Lung (tissue), 12 donors: ENCODE results near the gene MAP3K10. TPM values are rescaled to one million over a fixed set of nuclear protein-coding genes. Genes with fewer than 3 reads are reported as not detected.

Experiments
- ATAC-seq: fragments of 200-7000 bp; cut with Tn5 transposase; one replicate; pipeline ENCODE4 v1.9.1; 2020; ENCODE audit warnings: moderate number of reproducible peaks; ENCODE audit not compliant: insufficient read depth, low FRiP score
- DNase-seq, 3 donors: peaks; one replicate each; pipeline ENCODE4 v3.0.0-alpha.2; 2013 to 2017
- H3K27ac ChIP-seq, 2 donors: one replicate each; pipeline ENCODE4 v1.5.1; 2013; ENCODE audit warnings: mild to moderate bottlenecking in 2 of 2, moderate library complexity in 2 of 2, control low read depth in 1 of 2, inconsistent platforms in 1 of 2, low read depth in 1 of 2, low read length in 1 of 2
- H3K27me3 ChIP-seq, 3 donors: one replicate each; pipeline ENCODE4 v1.5.1; 2013; ENCODE audit warnings: low read length in 2 of 3; ENCODE audit not compliant: control insufficient read depth in 3 of 3, insufficient read depth in 3 of 3
- H3K36me3 ChIP-seq, 4 donors: one replicate each; pipeline ENCODE4 v1.5.1; 2013; ENCODE audit warnings: low read length in 4 of 4, mild to moderate bottlenecking in 1 of 4, moderate library complexity in 1 of 4; ENCODE audit not compliant: control insufficient read depth in 4 of 4, insufficient read depth in 4 of 4
- H3K4me1 ChIP-seq, 5 donors: one replicate each; pipeline ENCODE4 v1.5.1; 2013; ENCODE audit warnings: low read length in 5 of 5, mild to moderate bottlenecking in 2 of 5, moderate library complexity in 1 of 5; ENCODE audit not compliant: control insufficient read depth in 5 of 5, insufficient read depth in 5 of 5
- H3K4me3 ChIP-seq: one replicate; pipeline ENCODE4 v1.5.1; 2013; ENCODE audit warnings: mild to moderate bottlenecking, control low read depth, moderate library complexity
- H3K9ac ChIP-seq, 2 donors: one replicate each; pipeline ENCODE4 v1.5.1; 2013; ENCODE audit warnings: low read length in 2 of 2, control low read depth in 1 of 2; ENCODE audit not compliant: insufficient read depth in 1 of 2
- H3K9me3 ChIP-seq, 4 donors: one replicate each; pipeline ENCODE4 v1.5.1; 2013; ENCODE audit warnings: low read length in 3 of 4, mild to moderate bottlenecking in 1 of 4, moderate library complexity in 1 of 4; ENCODE audit not compliant: control insufficient read depth in 4 of 4, insufficient read depth in 3 of 4
- CTCF ChIP-seq: IDR thresholded peaks from 2 replicates; pipeline ENCODE4 v1.5.1; 2012; ENCODE audit warnings: mild to moderate bottlenecking; ENCODE audit errors: control extremely low read depth, extremely low read depth
- WGBS, 2 donors: extraction: QIAGEN DNeasy Blood & Tissue Kit; methylation state at CpG; one replicate each; pipeline ENCODE4 v1.1.7; 2013; 5-methylcytosine and 5-hydroxymethylcytosine counted together
- polyA plus RNA-seq, 2 donors: library from polyadenylated mRNA; stranded (reverse); fragments of 200-250 nt; gene quantifications; one replicate each; pipeline ENCODE4 v1.2.1, GENCODE V29; 2013
- total RNA-seq, 2 donors: library from RNA; depleted of rRNA in 1 of 2; stranded (reverse); fragments of >200 nt in 1 of 2; gene quantifications; one replicate each; pipeline ENCODE4 v1.2.1, GENCODE V29; 2014 to 2021
- donor health status: control.
- donor health status: control.
- donor health status: Bipolar disorder and iron deficiency.
- donor health status: healthy.
- donor health status: DM: yes; HTN: yes; CAD: no.

MAP3K10 gene
- total and polyA plus RNA-seq, 4 donors = 4.4 to 18.0 (median 11.3) TPM

GRCh38 chr19:40247735-40248262 lies 56.6 kb downstream of the MAP3K10 start:
- no peak for ATAC-seq
- no peak overlapping the region for H3K9ac ChIP-seq
- WGBS, 2 donors = 83 to 88% methylated on average over 12 of the region's 12 CpGs
- TF ChIP-seq CTCF = no peak
- H3K9me3 ChIP-seq = no peaks in the 10 kb centered on the region
- H3K36me3 ChIP-seq = peaks cover 0 to 13% (median 6%) of the 10 kb centered on the region in 4 donors
- H3K27ac ChIP-seq = no peak overlapping the region
- DNase-seq = no peak
- peaks cover 0 to 12% (median 0%) of the 10 kb centered on the region in 5 donors for H3K4me1 ChIP-seq
- H3K4me3 ChIP-seq = no peak overlapping the region
- no peaks in the 10 kb centered on the region for H3K27me3 ChIP-seq

GRCh38 chr19:40249201-40249600 lies 58.0 kb downstream of the MAP3K10 start:
- peaks cover 0 to 9% (median 0%) of the 10 kb centered on the region in 5 donors for H3K4me1 ChIP-seq
- DNase-seq (no peak), ATAC-seq (no peak)
- 73 to 82% methylated on average over 10 of the region's 10 CpGs for WGBS, 2 donors
- no peak for TF ChIP-seq CTCF
- H3K4me3 ChIP-seq = no peak overlapping the region
- H3K27ac ChIP-seq = no peak overlapping the region
- H3K9me3 ChIP-seq = no peaks in the 10 kb centered on the region
- H3K9ac ChIP-seq = no peak overlapping the region
- H3K27me3 ChIP-seq = no peaks in the 10 kb centered on the region
- peaks cover 3 to 19% (median 10%) of the 10 kb centered on the region in 4 donors for H3K36me3 ChIP-seq

DNA sequence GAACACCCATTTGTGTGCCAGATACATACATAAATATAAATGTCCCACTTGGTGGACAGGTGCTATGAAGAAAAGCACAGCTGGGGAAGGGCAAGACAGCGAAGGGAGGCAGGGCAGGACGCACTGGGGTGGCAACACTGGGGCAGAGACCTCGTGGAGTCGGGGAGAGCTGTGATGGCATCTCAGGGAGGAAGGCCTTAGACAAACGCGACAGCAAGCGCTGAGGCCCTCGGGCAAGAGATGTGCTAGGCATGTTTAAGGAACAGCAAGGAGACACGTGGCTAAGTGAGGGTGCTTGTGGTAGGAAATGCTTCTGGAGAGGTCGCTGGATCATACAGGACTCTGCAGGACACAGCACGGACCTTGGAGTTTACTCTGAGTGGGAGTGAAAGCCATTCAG lies 58.6 kb downstream of the MAP3K10 start:
- Histone ChIP-seq H3K27ac (no peak overlapping the region), H3K4me1 (peaks cover 0 to 9% (median 0%) of the 10 kb centered on the region in 5 donors), H3K9ac (no peak overlapping the region), H3K4me3 (no peak overlapping the region), H3K9me3 (no peaks in the 10 kb centered on the region), H3K36me3 (peaks cover 3 to 20% (median 10%) of the 10 kb centered on the region in 4 donors), H3K27me3 (no peaks in the 10 kb centered on the region)
- ATAC-seq (no peak), DNase-seq (no peak)
- TF ChIP-seq CTCF = no peak
- 88 to 89% methylated on average over 11 of the region's 11 CpGs for WGBS, 2 donors

- Histone ChIP-seq H3K4me3 (no peak overlapping the region), H3K27ac (no peak overlapping the region), H3K36me3 (peaks cover 3 to 34% (median 18%) of the 10 kb centered on the region in 4 donors), H3K4me1 (peaks cover 0 to 8% (median 0%) of the 10 kb centered on the region in 5 donors), H3K9ac (no peak overlapping the region), H3K27me3 (no peaks in the 10 kb centered on the region), H3K9me3 (peaks cover 0 to 2% (median 0%) of the 10 kb centered on the region in 4 donors)
- no peak for TF ChIP-seq CTCF
- no peak for DNase-seq
- no peak for ATAC-seq
Observed at GRCh38 chr19:40251244-40251643, 60.0 kb downstream of the MAP3K10 start.
